H9 (cell line): ENCODE data around the gene ATG14. TPM values are rescaled to one million over a fixed set of nuclear protein-coding genes. Genes with fewer than 3 reads are reported as not detected.

Source experiments
- DNase-seq: peaks from one replicate; pipeline ENCODE4 v3.0.0-alpha.2; 2017
- H2AFZ ChIP-seq: one replicate; pipeline ENCODE4 v1.6.1; 2013; ENCODE audit warnings: mild to moderate bottlenecking, low read length, control low read depth, moderate library complexity
- H2AK5ac ChIP-seq: 2 replicates; pipeline ENCODE4 v1.6.1; 2013; ENCODE audit warnings: low read length, control low read depth, mixed read lengths; ENCODE audit not compliant: insufficient read length
- H2BK120ac ChIP-seq: one replicate; pipeline ENCODE4 v1.6.1; 2013; ENCODE audit warnings: low read depth, mild to moderate bottlenecking, low read length, control low read depth, inconsistent platforms; ENCODE audit not compliant: poor library complexity, severe bottlenecking
- H2BK12ac ChIP-seq: 2 replicates; pipeline ENCODE4 v1.6.1; 2013; ENCODE audit warnings: low read length, control low read depth, mixed read lengths, low read depth; ENCODE audit not compliant: insufficient read length
- H2BK15ac ChIP-seq: 2 replicates; pipeline ENCODE4 v1.6.1; 2013; ENCODE audit warnings: low read depth, low read length, control low read depth
- H2BK20ac ChIP-seq: one replicate; pipeline ENCODE4 v1.6.1; 2013; ENCODE audit warnings: low read depth, mild to moderate bottlenecking, low read length, control low read depth, inconsistent platforms; ENCODE audit not compliant: poor library complexity, severe bottlenecking
- H2BK5ac ChIP-seq: 2 replicates; pipeline ENCODE4 v1.6.1; 2013; ENCODE audit warnings: low read length, control low read depth, mixed read lengths; ENCODE audit not compliant: insufficient read length
- H3K14ac ChIP-seq: 2 replicates; pipeline ENCODE4 v1.6.1; 2013; ENCODE audit warnings: low read length, control low read depth; ENCODE audit not compliant: insufficient read depth
- H3K18ac ChIP-seq: 2 replicates; pipeline ENCODE4 v1.6.1; 2013; ENCODE audit warnings: low read depth, mild to moderate bottlenecking, mixed read lengths, low read length, control low read depth; ENCODE audit not compliant: insufficient read length
- H3K23ac ChIP-seq: 2 replicates; pipeline ENCODE4 v1.6.1; 2013; ENCODE audit warnings: low read length, control low read depth, mixed read lengths, low read depth; ENCODE audit not compliant: insufficient read length
- H3K23me2 ChIP-seq: 2 replicates; pipeline ENCODE4 v1.6.1; 2013; ENCODE audit warnings: low read depth, mild to moderate bottlenecking, mixed read lengths, low read length, control low read depth; ENCODE audit not compliant: insufficient read length, poor library complexity, severe bottlenecking
- H3K27ac ChIP-seq: 2 replicates; pipeline ENCODE4 v1.5.1; 2013; ENCODE audit warnings: low read length, control low read depth, mixed read lengths, low read depth; ENCODE audit not compliant: insufficient read length
- H3K27me3 ChIP-seq: 2 replicates; pipeline ENCODE4 v1.6.1; 2013; ENCODE audit warnings: low read length, control low read depth, inconsistent platforms; ENCODE audit not compliant: insufficient read depth
- H3K4ac ChIP-seq: 2 replicates; pipeline ENCODE4 v1.6.1; 2013; ENCODE audit warnings: low read depth, mild to moderate bottlenecking, control low read depth, inconsistent platforms, low read length, moderate library complexity
- H3K4me1 ChIP-seq: 2 replicates; pipeline ENCODE4 v1.6.1; 2013; ENCODE audit warnings: low read length, control low read depth, inconsistent platforms; ENCODE audit not compliant: insufficient read depth
- H3K4me2 ChIP-seq: 2 replicates; pipeline ENCODE4 v1.6.1; 2013; ENCODE audit warnings: low read length, control low read depth, mixed read lengths; ENCODE audit not compliant: insufficient read length, insufficient read depth
- H3K56ac ChIP-seq: 2 replicates; pipeline ENCODE4 v1.6.1; 2013; ENCODE audit warnings: low read depth, mild to moderate bottlenecking, mixed read lengths, low read length, control low read depth; ENCODE audit not compliant: insufficient read length
- H3K79me1 ChIP-seq: 2 replicates; pipeline ENCODE4 v1.6.1; 2013; ENCODE audit warnings: low read depth, mild to moderate bottlenecking, moderate library complexity, low read length, control low read depth, inconsistent platforms; ENCODE audit not compliant: insufficient read depth, poor library complexity, severe bottlenecking
- H3K79me2 ChIP-seq: 2 replicates; pipeline ENCODE4 v1.6.1; 2013; ENCODE audit warnings: low read length, control low read depth, inconsistent platforms; ENCODE audit not compliant: insufficient read depth
- H3K9ac ChIP-seq: 2 replicates; pipeline ENCODE4 v1.6.1; 2013; ENCODE audit warnings: low read length, control low read depth, mixed read lengths; ENCODE audit not compliant: insufficient read length; ENCODE audit errors: extremely low read depth
- H3K9me3 ChIP-seq: one replicate; pipeline ENCODE4 v1.6.1; 2013; ENCODE audit warnings: low read depth, low read length, inconsistent platforms; ENCODE audit not compliant: control insufficient read depth
- H3T11ph ChIP-seq: one replicate; pipeline ENCODE4 v1.6.1; 2013; ENCODE audit warnings: mild to moderate bottlenecking, low read length, control low read depth, inconsistent platforms
- H4K20me1 ChIP-seq: one replicate; pipeline ENCODE4 v1.6.1; 2013; ENCODE audit not compliant: control insufficient read depth, insufficient read length, insufficient read depth
- H4K5ac ChIP-seq: 2 replicates; pipeline ENCODE4 v1.6.1; 2013; ENCODE audit warnings: low read depth, mild to moderate bottlenecking, mixed read lengths, low read length, control low read depth; ENCODE audit not compliant: insufficient read length
- H4K8ac ChIP-seq: replicated peaks from 2 replicates; pipeline ENCODE4 v1.6.1; 2013; ENCODE audit warnings: low read length, control low read depth, mixed read lengths, low read depth; ENCODE audit not compliant: insufficient read length
- H4K91ac ChIP-seq: 2 replicates; pipeline ENCODE4 v1.6.1; 2013; ENCODE audit warnings: low read depth, mild to moderate bottlenecking, moderate library complexity, mixed read lengths, low read length, control low read depth; ENCODE audit not compliant: insufficient read length
- H3K27ac Mint-ChIP-seq, 3 experiments: 2 replicates in 2 of 3; 3 replicates in 1 of 3; pipeline ENCODE4 v1.8.0; 2020 to 2021; ENCODE audit warnings: mixed read lengths in 3 of 3, mild to moderate bottlenecking in 1 of 3, moderate library complexity in 1 of 3
- H3K27me3 Mint-ChIP-seq: 2 replicates; pipeline ENCODE4 v1.8.0; 2021; ENCODE audit warnings: low read depth, mild to moderate bottlenecking, moderate library complexity, mixed read lengths
- H3K36me3 Mint-ChIP-seq, 3 experiments: 2 replicates in 2 of 3; 3 replicates in 1 of 3; pipeline ENCODE4 v1.8.0; 2020 to 2021; ENCODE audit warnings: low read depth in 3 of 3, mixed read lengths in 3 of 3; ENCODE audit not compliant: insufficient read depth in 1 of 3
- H3K4me1 Mint-ChIP-seq, 2 experiments: 2 replicates each; pipeline ENCODE4 v1.8.0; 2020; ENCODE audit warnings: mixed read lengths in 2 of 2
- H3K4me3 Mint-ChIP-seq, 2 experiments: 2 replicates in 1 of 2; 3 replicates in 1 of 2; pipeline ENCODE4 v1.8.0; 2020 to 2021; ENCODE audit warnings: mild to moderate bottlenecking in 2 of 2, mixed read lengths in 2 of 2, moderate library complexity in 1 of 2
- H3K9me3 Mint-ChIP-seq, 2 experiments: 2 replicates in 1 of 2; 3 replicates in 1 of 2; pipeline ENCODE4 v1.8.0; 2020; ENCODE audit warnings: mild to moderate bottlenecking in 2 of 2, mixed read lengths in 2 of 2, moderate library complexity in 1 of 2
- CTCF ChIP-seq: fragments of 200-600 bp; sonication (generic); conservative IDR thresholded peaks from 3 replicates; pipeline ENCODE4 v1.8.0; 2021; ENCODE audit warnings: antibody characterized with exemption, mild to moderate bottlenecking
- WGBS: extraction: QIAGEN DNeasy Blood & Tissue Kit; methylation state at CpG from one replicate; pipeline ENCODE4 v1.1.7; 2013; ENCODE audit warnings: missing lambda C conversion rate, low lambda C conversion rate, mixed read lengths; ENCODE audit not compliant: insufficient read length; ENCODE audit errors: extremely low coverage; 5-methylcytosine and 5-hydroxymethylcytosine counted together
- total RNA-seq: library from RNA; stranded (reverse); gene quantifications from 2 replicates; pipeline ENCODE4 v1.2.1, GENCODE V29; 2021

The ATG14 gene
- total RNA-seq, 1 experiment from 2014 or later = 13.6 TPM

GRCh38 chr14:55372825-55373224 lies 38.8 kb downstream of the ATG14 start:
- Histone ChIP-seq H4K20me1 (no peaks in the 10 kb centered on the region), H2BK5ac (no peak overlapping the region), H3K4ac (no peak overlapping the region), H3K23ac (no peak overlapping the region), H2BK120ac (no peak overlapping the region), H2BK20ac (no peak overlapping the region), H3K23me2 (no peaks in the 10 kb centered on the region), H3K79me1 (no peaks in the 10 kb centered on the region), H4K8ac (no peak overlapping the region), H3K27ac (no peak overlapping the region), H4K91ac (no peak overlapping the region), H3K4me2 (no peak overlapping the region), H3T11ph (no peak overlapping the region), H2BK12ac (no peak overlapping the region), H3K9me3 (no peaks in the 10 kb centered on the region), H2AFZ (no peak overlapping the region), H2BK15ac (no peak overlapping the region), H2AK5ac (no peak overlapping the region), H3K27me3 (no peaks in the 10 kb centered on the region), H3K9ac (no peak overlapping the region), H3K14ac (no peak overlapping the region), H3K4me1 (no peaks in the 10 kb centered on the region), H3K79me2 (no peaks in the 10 kb centered on the region), H3K56ac (no peak overlapping the region), H3K18ac (no peak overlapping the region), H4K5ac (no peak overlapping the region)
- peaks cover 14 to 48% (median 40%) of the 10 kb centered on the region in 3 experiments; a peak in 6 of 7 replicates for H3K36me3 Mint-ChIP-seq
- no peaks in the 10 kb centered on the region for H3K4me1 Mint-ChIP-seq
- no peak overlapping the region for H3K27ac Mint-ChIP-seq
- H3K4me3 Mint-ChIP-seq = no peak overlapping the region
- no peaks in the 10 kb centered on the region for H3K9me3 Mint-ChIP-seq
- H3K27me3 Mint-ChIP-seq = no peaks in the 10 kb centered on the region
- TF ChIP-seq CTCF = no peak
- DNase-seq = no peak
- no CpG with 5 or more reads among the region's 7 CpGs for WGBS
